ENCODE data around the gene ABHD17C. TPM values are rescaled to one million over a fixed set of nuclear protein-coding genes. Genes with fewer than 3 reads are reported as not detected.

The ABHD17C gene
- total and polyA plus RNA-seq, 2 of the 8 experiments (the other 6 are each of a cell fraction or from before 2014, with no cell fraction given) = 20.2 to 29.8 TPM

DNA sequence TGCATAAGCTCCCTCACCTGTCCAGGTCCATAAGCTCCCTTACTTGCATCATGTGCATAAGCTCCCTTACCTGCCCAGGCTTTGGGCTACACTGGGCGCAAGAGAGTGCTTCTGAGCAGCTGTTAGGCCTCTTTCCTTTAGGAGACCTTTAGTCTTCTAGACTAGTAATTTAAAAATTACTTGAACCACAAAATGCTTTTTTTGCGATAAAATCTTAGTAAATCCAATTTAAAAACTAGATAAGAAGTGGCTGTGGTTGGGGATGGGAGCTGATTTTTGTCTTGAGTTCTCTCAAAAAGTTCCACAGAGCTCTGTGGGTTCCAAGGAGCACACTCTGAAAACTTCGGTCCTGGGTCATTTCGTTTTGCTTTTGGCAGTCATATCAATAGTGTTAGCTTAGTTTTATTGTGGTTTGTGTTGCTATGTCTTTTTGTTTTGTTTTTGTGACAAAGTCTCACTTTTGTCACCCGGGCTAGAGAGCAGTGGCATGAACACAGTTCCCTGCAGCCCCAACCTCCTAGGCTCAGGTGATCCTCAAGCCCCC is 90.8 kb downstream of the ABHD17C start (continued):
- TF ChIP-seq TAF7 (optimal IDR thresholded peaks at IDR 0.05; ENCODE audit: borderline replicate concordance, low read depth, low read length) = no peak
- no peak for TF ChIP-seq CHD7 (IDR thresholded peaks at IDR 0.05; ENCODE audit: insufficient replicate concordance, low read length)
- no peak for TF ChIP-seq JUN (IDR thresholded peaks at IDR 0.05; ENCODE audit: low read depth, low read length)
- no peak for TF ChIP-seq TCF12 (IDR thresholded peaks at IDR 0.05; ENCODE audit: low read depth, low read length)
- no peak for TF ChIP-seq SAP30 (IDR thresholded peaks at IDR 0.05; ENCODE audit: insufficient read depth, insufficient replicate concordance, low read length)

Measured in H1 (cell line).